ENCODE measurements around the gene IQGAP3. TPM values are rescaled to one million over a fixed set of nuclear protein-coding genes. Genes with fewer than 3 reads are reported as not detected.

Gene IQGAP3
- total and polyA plus RNA-seq, 2 donors (not counting 1 experiment from before 2014, with no cell fraction given): 2.7 to 16.0 TPM

DNA sequence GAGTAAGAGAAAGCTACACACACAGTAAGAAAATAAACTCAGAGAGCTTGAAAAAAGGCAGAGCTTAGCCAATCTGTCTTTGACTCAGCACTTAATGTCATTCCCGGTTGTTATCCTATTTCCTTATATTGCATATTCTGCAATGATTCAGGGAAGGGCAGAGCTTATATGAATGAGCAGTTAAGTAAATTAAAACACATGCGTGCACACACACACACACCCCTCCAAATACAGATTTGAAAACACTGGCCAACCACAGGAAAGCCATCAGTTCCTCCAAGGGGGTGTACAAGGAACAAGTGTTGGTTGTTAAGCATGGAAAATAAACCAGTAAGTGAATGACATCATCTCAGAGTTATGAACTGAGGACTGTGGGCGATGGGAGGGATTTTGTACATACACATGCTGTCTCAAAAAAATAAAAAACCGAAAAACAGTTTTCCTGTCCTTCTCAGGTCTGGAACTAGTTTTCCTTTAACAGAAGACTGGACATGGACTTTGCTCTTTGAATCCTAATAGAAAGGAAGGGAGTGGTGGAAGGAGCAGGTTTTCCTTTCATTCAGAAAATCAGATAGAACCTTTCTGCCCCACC is 1.0 kb downstream of the IQGAP3 start:
- H3K27ac ChIP-seq (ENCODE audit: insufficient read depth, low read length): peak overlapping the region; percentile 92
- H3K79me2 ChIP-seq (ENCODE audit: control insufficient read depth, insufficient read depth, low read length): peaks cover 22% of the 10 kb centered on the region
- H3K36me3 ChIP-seq (ENCODE audit: control insufficient read depth, insufficient read depth, low read length): peaks cover 3% of the 10 kb centered on the region
- DNase-seq (ENCODE audit: low read depth in 2 of 2): peak; percentile 92 to 93
- H3K4me3 ChIP-seq (replicated peaks in 1 of 4; ENCODE audit: control extremely low read depth in 1 of 4, insufficient read depth in 1 of 4, low read depth in 3 of 4, low read length in 4 of 4): peak overlapping the region; percentile 67 to 93 (median 86)
- H3K4me1 ChIP-seq (ENCODE audit: control insufficient read depth, extremely low read depth, insufficient read depth, low read length): peaks cover 10% of the 10 kb centered on the region
- H3K9me3 ChIP-seq (ENCODE audit: control insufficient read depth, insufficient read depth, low read depth, low read length): no peaks in the 10 kb centered on the region
- H3K4me2 ChIP-seq (ENCODE audit: extremely low read depth, insufficient read depth, low read length): peak overlapping the region; percentile 97
- H4K20me1 ChIP-seq (ENCODE audit: control insufficient read depth, extremely low read depth, insufficient read depth, low read length): no peaks in the 10 kb centered on the region
- H2AFZ ChIP-seq (ENCODE audit: low read length): no peak overlapping the region
- peaks cover 6% of the 10 kb centered on the region for H3K27me3 ChIP-seq (ENCODE audit: control insufficient read depth, insufficient read depth, low read length)
- TF ChIP-seq EZH2 (IDR thresholded peaks at IDR 0.05; ENCODE audit: low read length, missing control alignments): no peak
- TF ChIP-seq, protein P1, sequence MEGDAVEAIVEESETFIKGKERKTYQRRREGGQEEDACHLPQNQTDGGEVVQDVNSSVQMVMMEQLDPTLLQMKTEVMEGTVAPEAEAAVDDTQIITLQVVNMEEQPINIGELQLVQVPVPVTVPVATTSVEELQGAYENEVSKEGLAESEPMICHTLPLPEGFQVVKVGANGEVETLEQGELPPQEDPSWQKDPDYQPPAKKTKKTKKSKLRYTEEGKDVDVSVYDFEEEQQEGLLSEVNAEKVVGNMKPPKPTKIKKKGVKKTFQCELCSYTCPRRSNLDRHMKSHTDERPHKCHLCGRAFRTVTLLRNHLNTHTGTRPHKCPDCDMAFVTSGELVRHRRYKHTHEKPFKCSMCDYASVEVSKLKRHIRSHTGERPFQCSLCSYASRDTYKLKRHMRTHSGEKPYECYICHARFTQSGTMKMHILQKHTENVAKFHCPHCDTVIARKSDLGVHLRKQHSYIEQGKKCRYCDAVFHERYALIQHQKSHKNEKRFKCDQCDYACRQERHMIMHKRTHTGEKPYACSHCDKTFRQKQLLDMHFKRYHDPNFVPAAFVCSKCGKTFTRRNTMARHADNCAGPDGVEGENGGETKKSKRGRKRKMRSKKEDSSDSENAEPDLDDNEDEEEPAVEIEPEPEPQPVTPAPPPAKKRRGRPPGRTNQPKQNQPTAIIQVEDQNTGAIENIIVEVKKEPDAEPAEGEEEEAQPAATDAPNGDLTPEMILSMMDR (conservative IDR thresholded peaks at IDR 0.05 in 1 of 2, IDR thresholded peaks at IDR 0.05 in 1 of 2; ENCODE audit: low read depth in 1 of 2, low read length in 2 of 2): no peak
- peak overlapping the region; percentile 76 for H3K9ac ChIP-seq (ENCODE audit: insufficient read depth, low read length)

DNA sequence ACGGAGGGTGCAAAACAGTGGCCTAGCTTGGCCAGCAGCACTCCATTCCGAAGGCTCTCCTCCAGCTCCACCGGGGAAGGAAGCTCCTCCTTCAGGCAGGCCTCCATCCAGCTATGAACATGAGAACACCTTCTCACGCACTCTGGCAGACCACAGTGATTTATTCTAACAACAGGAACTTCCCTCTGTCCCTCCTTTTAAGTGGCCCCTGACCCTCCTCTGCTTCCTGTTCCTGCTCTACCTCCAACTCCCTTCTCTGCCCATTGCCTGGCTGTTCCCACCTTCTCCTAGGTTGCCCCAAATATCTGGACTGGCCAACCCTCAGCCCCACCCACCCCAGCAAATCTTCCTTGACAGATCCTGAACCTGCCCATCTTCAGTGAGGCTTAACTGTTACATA is 5.9 kb downstream of the IQGAP3 start:
- no peak overlapping the region for H3K27ac ChIP-seq (ENCODE audit: insufficient read depth, low read length)
- H3K4me2 ChIP-seq (ENCODE audit: extremely low read depth, insufficient read depth, low read length): no peak overlapping the region
- H2AFZ ChIP-seq (ENCODE audit: low read length): no peak overlapping the region
- H3K9ac ChIP-seq (ENCODE audit: insufficient read depth, low read length): no peak overlapping the region
- H3K4me1 ChIP-seq (ENCODE audit: control insufficient read depth, extremely low read depth, insufficient read depth, low read length): peaks cover 5% of the 10 kb centered on the region
- peaks cover 21% of the 10 kb centered on the region for H3K36me3 ChIP-seq (ENCODE audit: control insufficient read depth, insufficient read depth, low read length)
- no peaks in the 10 kb centered on the region for H4K20me1 ChIP-seq (ENCODE audit: control insufficient read depth, extremely low read depth, insufficient read depth, low read length)
- no peak for DNase-seq (ENCODE audit: low read depth in 2 of 2)
- H3K27me3 ChIP-seq (ENCODE audit: control insufficient read depth, insufficient read depth, low read length): no peaks in the 10 kb centered on the region
- TF ChIP-seq, protein P1 (conservative IDR thresholded peaks at IDR 0.05 in 1 of 2, IDR thresholded peaks at IDR 0.05 in 1 of 2; ENCODE audit: low read depth in 1 of 2, low read length in 2 of 2): no peak
- no peak for TF ChIP-seq EZH2 (IDR thresholded peaks at IDR 0.05; ENCODE audit: low read length, missing control alignments)
- H3K4me3 ChIP-seq (replicated peaks in 1 of 4; ENCODE audit: control extremely low read depth in 1 of 4, insufficient read depth in 1 of 4, low read depth in 3 of 4, low read length in 4 of 4): no peak overlapping the region
- H3K79me2 ChIP-seq (ENCODE audit: control insufficient read depth, insufficient read depth, low read length): peaks cover 16% of the 10 kb centered on the region
- no peaks in the 10 kb centered on the region for H3K9me3 ChIP-seq (ENCODE audit: control insufficient read depth, insufficient read depth, low read depth, low read length)

DNA sequence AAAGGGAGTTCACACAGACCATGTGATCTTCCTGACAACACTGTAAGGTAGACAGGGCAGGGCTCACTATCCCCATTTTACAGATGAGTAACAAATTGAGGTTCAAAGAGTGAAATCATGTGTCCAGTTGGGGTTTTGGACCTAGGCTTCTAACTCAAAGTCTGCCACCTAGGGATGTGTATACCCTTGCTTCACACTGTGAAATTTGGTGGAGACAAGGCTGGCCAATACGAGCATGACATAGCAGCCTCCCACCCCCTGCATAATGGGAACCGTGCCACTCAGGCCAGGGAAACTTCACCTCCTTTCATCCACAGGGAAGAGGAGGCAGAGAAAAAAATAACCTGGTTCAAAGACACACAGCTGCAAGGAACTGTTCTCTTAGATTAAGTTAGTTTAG is 6.8 kb downstream of the IQGAP3 start:
- H3K4me3 ChIP-seq (replicated peaks in 1 of 4; ENCODE audit: control extremely low read depth in 1 of 4, insufficient read depth in 1 of 4, low read depth in 3 of 4, low read length in 4 of 4): no peak overlapping the region
- no peak overlapping the region for H3K9ac ChIP-seq (ENCODE audit: insufficient read depth, low read length)
- H3K27ac ChIP-seq (ENCODE audit: insufficient read depth, low read length): no peak overlapping the region
- H4K20me1 ChIP-seq (ENCODE audit: control insufficient read depth, extremely low read depth, insufficient read depth, low read length): no peaks in the 10 kb centered on the region
- no peak for DNase-seq (ENCODE audit: low read depth in 2 of 2)
- no peak overlapping the region for H3K4me2 ChIP-seq (ENCODE audit: extremely low read depth, insufficient read depth, low read length)
- no peaks in the 10 kb centered on the region for H3K9me3 ChIP-seq (ENCODE audit: control insufficient read depth, insufficient read depth, low read depth, low read length)
- no peak overlapping the region for H2AFZ ChIP-seq (ENCODE audit: low read length)
- H3K4me1 ChIP-seq (ENCODE audit: control insufficient read depth, extremely low read depth, insufficient read depth, low read length): peaks cover 1% of the 10 kb centered on the region
- peaks cover 22% of the 10 kb centered on the region for H3K36me3 ChIP-seq (ENCODE audit: control insufficient read depth, insufficient read depth, low read length)
- TF ChIP-seq, protein P1 (conservative IDR thresholded peaks at IDR 0.05 in 1 of 2, IDR thresholded peaks at IDR 0.05 in 1 of 2; ENCODE audit: low read depth in 1 of 2, low read length in 2 of 2): no peak
- TF ChIP-seq EZH2 (IDR thresholded peaks at IDR 0.05; ENCODE audit: low read length, missing control alignments): no peak
- H3K79me2 ChIP-seq (ENCODE audit: control insufficient read depth, insufficient read depth, low read length): peaks cover 12% of the 10 kb centered on the region
- no peaks in the 10 kb centered on the region for H3K27me3 ChIP-seq (ENCODE audit: control insufficient read depth, insufficient read depth, low read length)
